Fibroblast of skin of back (primary cell): Measurements from ENCODE around the gene DNM2.
A peak's percentile ranks its signal among the peaks of the same experiment; 100 is the strongest.

Source experiments
- DNase-seq: peaks from one replicate; pipeline ENCODE4 v3.0.0-alpha.2; 2013

DNM2 gene

GRCh38 chr19:10780368-10780767, 62.5 kb downstream of the DNM2 start:
- DNase-seq: peak; percentile 65

DNA sequence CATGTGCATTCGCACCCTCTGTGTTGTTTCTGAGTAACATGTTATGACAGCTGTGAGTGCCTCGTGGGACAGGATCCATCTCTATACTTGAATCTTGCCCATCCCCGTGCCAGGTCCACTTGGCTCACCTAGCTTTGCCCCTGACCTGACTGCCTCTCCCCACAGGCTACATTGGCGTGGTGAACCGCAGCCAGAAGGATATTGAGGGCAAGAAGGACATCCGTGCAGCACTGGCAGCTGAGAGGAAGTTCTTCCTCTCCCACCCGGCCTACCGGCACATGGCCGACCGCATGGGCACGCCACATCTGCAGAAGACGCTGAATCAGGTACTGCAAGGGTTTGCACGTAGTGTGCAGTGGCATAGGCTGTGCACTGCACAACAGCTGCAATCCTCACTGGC, 64.9 kb downstream of the DNM2 start:
- no peak for DNase-seq

GRCh38 chr19:10784257-10784656, 66.4 kb downstream of the DNM2 start:
- DNase-seq: no peak

GRCh38 chr19:10788146-10788545, 70.3 kb downstream of the DNM2 start:
- no peak for DNase-seq

- no peak for DNase-seq
Observed at GRCh38 chr19:10789866-10790265, 72.0 kb downstream of the DNM2 start.

- DNase-seq: no peak
Observed at GRCh38 chr19:10796653-10797052, 78.8 kb downstream of the DNM2 start.

DNA sequence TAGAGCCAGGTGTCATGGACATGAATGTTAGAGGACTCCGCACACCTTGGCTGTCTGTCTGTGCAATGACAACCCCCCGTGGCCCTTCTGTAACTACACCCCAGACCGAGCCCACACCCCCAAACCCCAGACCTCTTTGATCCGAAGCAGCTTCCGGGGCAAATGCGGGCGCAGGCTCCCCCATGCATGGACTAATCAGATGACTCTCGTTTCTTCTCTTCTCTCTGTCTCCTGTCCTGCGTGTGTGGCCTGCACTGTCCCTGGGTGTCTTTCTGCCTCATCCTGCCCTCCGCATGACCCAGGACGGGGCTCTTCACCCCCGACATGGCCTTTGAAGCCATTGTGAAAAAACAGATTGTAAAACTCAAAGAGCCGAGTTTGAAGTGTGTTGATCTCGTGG, 79.2 kb downstream of the DNM2 start:
- no peak for DNase-seq

DNA sequence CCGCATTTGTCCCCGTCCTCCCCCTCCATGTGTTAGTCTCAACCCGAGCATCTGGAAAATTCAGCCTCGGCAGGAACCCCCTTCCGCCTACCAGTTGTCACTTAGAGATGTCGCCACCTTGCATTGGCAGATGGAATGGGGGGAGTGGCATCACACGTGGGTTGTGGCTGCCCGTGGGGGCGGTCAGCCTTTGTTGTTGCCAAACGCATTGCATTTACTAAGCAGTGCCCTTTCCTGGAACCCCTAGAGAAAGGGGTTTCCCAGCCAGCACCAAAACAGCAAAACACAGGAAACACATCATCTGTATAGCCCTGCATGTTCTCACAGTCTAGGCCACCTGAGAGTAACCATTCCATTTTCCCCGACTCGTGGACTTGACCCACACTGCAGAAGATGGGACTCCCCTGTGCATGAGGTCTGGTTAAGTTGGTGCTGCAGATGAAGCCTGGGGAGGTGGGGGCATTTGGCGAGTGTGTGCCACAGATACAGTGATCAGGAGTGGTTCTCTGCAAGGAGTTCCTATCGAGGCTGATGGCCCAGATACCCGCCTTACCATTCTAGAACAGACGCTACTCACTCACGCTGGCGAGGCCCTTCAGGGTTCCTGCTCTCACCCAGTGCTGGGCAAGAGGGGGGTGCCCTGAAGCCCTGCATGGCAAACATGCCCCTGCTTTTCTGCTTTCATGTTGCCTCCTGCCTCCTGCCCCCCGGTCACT, 79.8 kb downstream of the DNM2 start:
- no peak for DNase-seq

DNA sequence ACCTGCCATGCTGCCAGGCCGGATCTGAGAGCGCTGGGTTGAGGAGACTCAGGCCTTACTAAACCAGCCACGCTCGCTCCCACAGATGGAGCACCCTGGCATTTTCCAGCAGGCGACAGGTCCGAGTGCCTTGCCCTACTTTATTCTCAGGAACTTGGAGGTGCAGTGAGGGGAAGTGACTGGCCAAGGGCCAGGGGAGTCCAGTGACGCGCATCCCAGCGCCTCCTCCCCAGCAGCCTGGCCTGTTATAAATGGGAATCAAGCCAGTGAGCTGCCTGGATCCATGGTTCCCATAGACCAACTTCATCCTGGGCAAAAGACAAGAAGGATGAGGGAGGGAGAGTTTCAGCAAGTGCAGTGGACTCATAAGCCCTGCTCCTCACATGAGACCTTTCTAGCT, 82.6 kb downstream of the DNM2 start:
- DNase-seq: no peak

- no peak for DNase-seq
Observed at GRCh38 chr19:10802479-10802878, 84.6 kb downstream of the DNM2 start.

- no peak for DNase-seq
Observed at GRCh38 chr19:10803252-10803651, 85.4 kb downstream of the DNM2 start.

- DNase-seq: no peak
Observed at GRCh38 chr19:10805065-10805757, 87.3 kb downstream of the DNM2 start.

- DNase-seq: no peak
Observed at GRCh38 chr19:10805758-10806247, 87.9 kb downstream of the DNM2 start.

GRCh38 chr19:10808937-10809649, 91.2 kb downstream of the DNM2 start:
- peak; percentile 33 for DNase-seq

GRCh38 chr19:10809651-10810285, 91.9 kb downstream of the DNM2 start:
- DNase-seq: no peak

DNA sequence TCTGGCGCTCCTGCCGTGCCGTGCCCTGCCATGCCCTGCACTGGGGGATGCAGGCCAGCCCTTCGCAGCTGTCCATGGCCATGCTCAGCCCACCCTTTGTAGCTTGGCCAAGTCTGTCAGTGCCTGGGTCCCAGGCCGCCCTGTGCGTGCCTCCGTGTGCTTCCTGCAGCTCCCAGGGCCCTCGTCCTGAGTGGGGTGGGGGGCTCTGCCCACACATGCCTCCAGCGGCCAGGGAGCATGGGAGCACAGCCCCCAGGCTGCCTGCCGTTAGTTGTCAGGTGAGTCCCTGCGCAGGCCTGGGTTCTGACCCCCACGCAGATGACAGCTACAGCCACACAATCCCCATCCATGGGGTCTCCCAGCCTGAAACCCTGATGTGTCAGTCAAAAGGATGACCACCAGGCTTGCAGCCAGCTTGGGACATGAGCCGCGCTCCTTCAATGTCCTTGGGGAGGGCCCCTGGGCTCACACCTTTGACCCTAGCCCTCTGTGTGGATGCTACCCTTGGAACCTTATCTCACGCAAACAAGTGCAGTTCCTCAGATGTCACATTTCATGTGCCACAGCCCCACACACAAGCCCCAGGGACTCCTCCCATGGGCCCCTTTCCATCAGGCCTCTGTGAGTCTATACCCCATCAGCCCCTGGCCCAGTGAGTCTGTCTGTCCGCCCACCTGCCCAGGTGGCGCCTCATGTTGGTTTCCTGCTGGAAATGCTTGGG, 93.7 kb downstream of the DNM2 start:
- DNase-seq: no peak

DNA sequence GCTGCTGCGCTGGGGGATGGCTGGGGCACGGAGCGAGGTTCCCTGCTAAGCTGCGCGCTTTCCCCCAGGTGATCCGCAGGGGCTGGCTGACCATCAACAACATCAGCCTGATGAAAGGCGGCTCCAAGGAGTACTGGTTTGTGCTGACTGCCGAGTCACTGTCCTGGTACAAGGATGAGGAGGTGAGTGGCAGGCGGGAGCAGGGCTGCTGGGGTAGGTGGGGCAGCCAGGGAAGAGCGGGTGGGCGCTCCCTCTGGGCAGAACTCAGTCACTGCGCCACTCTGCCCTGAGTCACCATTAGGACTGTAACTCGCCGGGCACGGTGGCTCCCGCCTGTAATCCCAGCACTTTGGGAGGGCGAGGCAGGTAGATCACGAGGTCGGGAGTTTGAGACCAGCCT, 94.3 kb downstream of the DNM2 start:
- DNase-seq: no peak

- peak; percentile 97 for DNase-seq
Observed at GRCh38 chr19:10812902-10813404, 95.1 kb downstream of the DNM2 start.

- DNase-seq: no peak
Observed at GRCh38 chr19:10815007-10815536, 97.2 kb downstream of the DNM2 start.

DNA sequence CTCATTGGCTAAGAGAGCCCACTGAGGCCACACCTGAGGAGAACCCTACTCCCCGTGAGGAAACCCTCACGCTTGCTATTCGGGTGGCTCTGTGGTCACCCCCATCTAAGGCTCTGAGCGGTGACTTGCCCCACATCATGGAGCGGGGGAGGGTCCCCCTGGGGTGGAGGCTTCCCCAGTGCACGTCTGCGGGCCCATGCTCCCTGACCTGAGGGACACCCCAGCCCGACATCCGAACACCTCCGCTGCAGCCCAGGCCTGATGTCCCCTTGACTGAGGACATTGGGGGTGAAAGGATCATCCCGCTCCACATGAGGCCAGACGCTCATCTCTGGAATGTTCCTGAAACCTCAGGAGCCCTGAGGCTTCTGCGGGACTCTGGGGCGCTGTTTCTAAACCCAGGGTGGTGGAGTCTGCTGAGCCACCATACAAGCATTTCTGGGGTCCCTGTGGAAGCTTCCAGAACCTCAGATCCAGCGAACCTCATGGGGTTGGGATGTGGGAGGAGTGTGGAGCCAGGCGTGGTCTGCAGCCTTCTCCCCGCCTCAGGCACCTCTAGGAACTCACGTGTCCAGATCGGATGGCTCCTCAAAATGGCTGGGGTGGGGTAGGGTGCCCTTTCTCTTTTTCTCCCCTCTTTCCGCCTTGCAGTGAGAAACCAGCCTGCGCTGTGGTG, 98.2 kb downstream of the DNM2 start:
- DNase-seq: peak; percentile 59

GRCh38 chr19:10816691-10817090, 98.8 kb downstream of the DNM2 start:
- DNase-seq: peak; percentile 26
